Astrocyte (in vitro differentiated cells and primary cell): ENCODE measurements around the gene GIPC2. TPM values are rescaled to one million over a fixed set of nuclear protein-coding genes. Genes with fewer than 3 reads are reported as not detected.

ENCODE experiments used
- DNase-seq: peaks from one replicate; pipeline ENCODE4 v3.0.0-alpha.2; 2010; ENCODE audit warnings: low read depth
- FAIRE-seq: peaks from 2 replicates; lab custom pipeline; 2011; peaks lifted over from hg19 to GRCh38; lab: Jason Lieb, UNC
- H2AFZ ChIP-seq: 2 replicates; pipeline ENCODE4 v1.6.0; 2012; ENCODE audit warnings: low read depth, low read length, inconsistent platforms
- H3K27ac ChIP-seq: 2 replicates; pipeline ENCODE4 v1.5.1; 2011; ENCODE audit warnings: low read depth, low read length, inconsistent platforms
- H3K27me3 ChIP-seq: 2 replicates; pipeline ENCODE4 v1.6.0; 2011; ENCODE audit warnings: low read length, inconsistent platforms; ENCODE audit not compliant: insufficient read depth
- H3K36me3 ChIP-seq: 2 replicates; pipeline ENCODE4 v1.5.1; 2011; ENCODE audit warnings: low read length, inconsistent platforms; ENCODE audit not compliant: insufficient read depth
- H3K4me1 ChIP-seq: 2 replicates; pipeline ENCODE4 v1.5.1; 2011; ENCODE audit warnings: low read length, inconsistent platforms; ENCODE audit not compliant: insufficient read depth
- H3K4me2 ChIP-seq: 2 replicates; pipeline ENCODE4 v1.6.0; 2012; ENCODE audit warnings: low read length, inconsistent platforms
- H3K4me3 ChIP-seq: 2 replicates; pipeline ENCODE4 v1.5.1; 2011; ENCODE audit warnings: low read depth, mild to moderate bottlenecking, low read length, inconsistent platforms; ENCODE audit not compliant: insufficient read depth
- H3K79me2 ChIP-seq: 2 replicates; pipeline ENCODE4 v1.6.0; 2012; ENCODE audit warnings: mild to moderate bottlenecking, low read length, inconsistent platforms; ENCODE audit not compliant: insufficient read depth
- H3K9ac ChIP-seq: 2 replicates; pipeline ENCODE4 v1.6.0; 2012; ENCODE audit warnings: mild to moderate bottlenecking, low read length, inconsistent platforms
- H3K9me3 ChIP-seq: 2 replicates; pipeline ENCODE4 v1.5.1; 2012; ENCODE audit warnings: low read depth, mild to moderate bottlenecking, low read length, inconsistent platforms; ENCODE audit not compliant: insufficient read depth
- H4K20me1 ChIP-seq: 2 replicates; pipeline ENCODE4 v1.6.0; 2012; ENCODE audit warnings: low read length, inconsistent platforms; ENCODE audit not compliant: insufficient read depth
- H3K27ac Mint-ChIP-seq: one replicate; pipeline ENCODE4 v1.8.0; 2021; ENCODE audit warnings: mild to moderate bottlenecking, mixed read lengths; ENCODE audit not compliant: unreplicated experiment
- H3K27me3 Mint-ChIP-seq: one replicate; pipeline ENCODE4 v1.8.0; 2021; ENCODE audit warnings: low read depth, mixed read lengths; ENCODE audit not compliant: unreplicated experiment
- H3K36me3 Mint-ChIP-seq: one replicate; pipeline ENCODE4 v1.8.0; 2021; ENCODE audit warnings: low read depth, mixed read lengths; ENCODE audit not compliant: unreplicated experiment
- H3K4me1 Mint-ChIP-seq: one replicate; pipeline ENCODE4 v1.8.0; 2021; ENCODE audit warnings: low read depth, mixed read lengths; ENCODE audit not compliant: unreplicated experiment
- H3K4me3 Mint-ChIP-seq: one replicate; pipeline ENCODE4 v1.8.0; 2021; ENCODE audit warnings: mild to moderate bottlenecking, moderate library complexity, mixed read lengths; ENCODE audit not compliant: unreplicated experiment
- H3K9me3 Mint-ChIP-seq: one replicate; pipeline ENCODE4 v1.8.0; 2021; ENCODE audit warnings: mild to moderate bottlenecking, mixed read lengths; ENCODE audit not compliant: unreplicated experiment
- EZH2 ChIP-seq: IDR thresholded peaks from 2 replicates; pipeline ENCODE4 v1.6.1; 2012; ENCODE audit warnings: mild to moderate bottlenecking, low read length, inconsistent platforms; ENCODE audit not compliant: insufficient read depth
- total RNA-seq: library from RNA; stranded (reverse); gene quantifications from 2 replicates; pipeline ENCODE4 v1.2.1, GENCODE V29; 2021
- TF ChIP-seq, protein P1 (sequence below): IDR thresholded peaks from 2 replicates; pipeline ENCODE4 v1.5.1; 2011; ENCODE audit warnings: low read depth, mild to moderate bottlenecking, inconsistent platforms, low read length, moderate library complexity; ENCODE audit not compliant: insufficient read depth

Gene GIPC2
- total RNA-seq, 1 donor from 2014 or later: not detected

DNA sequence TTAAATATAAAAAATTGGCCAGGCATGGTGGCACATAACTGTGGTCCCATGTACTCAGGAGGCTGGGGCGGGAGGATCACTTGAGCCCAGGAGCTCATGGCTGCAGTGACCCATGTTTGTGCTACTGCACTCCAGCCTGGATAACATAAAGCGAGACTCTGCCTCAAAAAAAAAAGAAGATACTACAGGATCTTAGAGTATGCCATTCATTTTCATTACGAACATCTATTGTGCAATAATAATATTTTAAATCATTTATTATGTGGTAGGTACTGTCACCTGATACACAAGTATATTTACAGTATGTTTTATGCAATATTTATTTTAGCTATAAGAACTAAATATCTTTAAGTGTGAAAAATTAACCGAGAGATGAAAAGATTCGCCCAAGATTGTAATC is 9.3 kb upstream of the GIPC2 start:
- Histone ChIP-seq H3K4me3 (no peak overlapping the region), H3K9me3 (no peaks in the 10 kb centered on the region), H3K27ac (no peak overlapping the region), H3K27me3 (no peaks in the 10 kb centered on the region), H3K79me2 (no peaks in the 10 kb centered on the region), H3K36me3 (no peaks in the 10 kb centered on the region), H2AFZ (no peak overlapping the region), H4K20me1 (no peaks in the 10 kb centered on the region), H3K4me2 (no peak overlapping the region), H3K4me1 (no peaks in the 10 kb centered on the region), H3K9ac (no peak overlapping the region)
- no peaks in the 10 kb centered on the region for H3K27me3 Mint-ChIP-seq
- no peak for FAIRE-seq
- H3K4me3 Mint-ChIP-seq: no peak overlapping the region
- no peak for TF ChIP-seq EZH2
- TF ChIP-seq, protein P1, sequence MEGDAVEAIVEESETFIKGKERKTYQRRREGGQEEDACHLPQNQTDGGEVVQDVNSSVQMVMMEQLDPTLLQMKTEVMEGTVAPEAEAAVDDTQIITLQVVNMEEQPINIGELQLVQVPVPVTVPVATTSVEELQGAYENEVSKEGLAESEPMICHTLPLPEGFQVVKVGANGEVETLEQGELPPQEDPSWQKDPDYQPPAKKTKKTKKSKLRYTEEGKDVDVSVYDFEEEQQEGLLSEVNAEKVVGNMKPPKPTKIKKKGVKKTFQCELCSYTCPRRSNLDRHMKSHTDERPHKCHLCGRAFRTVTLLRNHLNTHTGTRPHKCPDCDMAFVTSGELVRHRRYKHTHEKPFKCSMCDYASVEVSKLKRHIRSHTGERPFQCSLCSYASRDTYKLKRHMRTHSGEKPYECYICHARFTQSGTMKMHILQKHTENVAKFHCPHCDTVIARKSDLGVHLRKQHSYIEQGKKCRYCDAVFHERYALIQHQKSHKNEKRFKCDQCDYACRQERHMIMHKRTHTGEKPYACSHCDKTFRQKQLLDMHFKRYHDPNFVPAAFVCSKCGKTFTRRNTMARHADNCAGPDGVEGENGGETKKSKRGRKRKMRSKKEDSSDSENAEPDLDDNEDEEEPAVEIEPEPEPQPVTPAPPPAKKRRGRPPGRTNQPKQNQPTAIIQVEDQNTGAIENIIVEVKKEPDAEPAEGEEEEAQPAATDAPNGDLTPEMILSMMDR: no peak
- H3K9me3 Mint-ChIP-seq: no peaks in the 10 kb centered on the region
- H3K4me1 Mint-ChIP-seq: no peaks in the 10 kb centered on the region
- DNase-seq: no peak
- H3K27ac Mint-ChIP-seq: no peak overlapping the region
- H3K36me3 Mint-ChIP-seq: no peaks in the 10 kb centered on the region

DNA sequence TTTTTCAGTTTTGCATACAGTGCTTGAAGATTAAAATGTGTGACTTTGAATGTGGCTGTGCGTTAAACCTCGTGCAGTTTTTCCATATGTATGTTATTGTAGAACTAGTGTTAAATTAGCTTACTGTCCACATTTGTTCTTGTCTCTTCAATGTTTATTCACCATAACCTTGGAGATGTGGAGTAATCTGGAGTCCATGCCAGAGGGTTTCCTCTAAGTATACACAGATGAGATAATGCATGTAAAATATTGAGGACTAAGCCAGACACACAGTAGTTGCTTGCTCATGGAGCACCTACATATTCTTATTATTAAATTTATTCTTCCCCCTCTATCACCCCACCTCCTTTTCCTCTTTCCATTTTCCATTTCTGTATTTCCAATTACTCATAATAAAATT is 7.7 kb upstream of the GIPC2 start:
- FAIRE-seq (no peak), DNase-seq (no peak)
- no peaks in the 10 kb centered on the region for H4K20me1 ChIP-seq
- no peaks in the 10 kb centered on the region for H3K4me1 ChIP-seq
- Mint-ChIP-seq H3K27me3 (peaks cover 3% of the 10 kb centered on the region), H3K9me3 (peaks cover 2% of the 10 kb centered on the region), H3K27ac (no peak overlapping the region), H3K36me3 (no peaks in the 10 kb centered on the region), H3K4me3 (no peak overlapping the region), H3K4me1 (no peaks in the 10 kb centered on the region)
- no peak overlapping the region for H3K4me3 ChIP-seq
- no peaks in the 10 kb centered on the region for H3K79me2 ChIP-seq
- no peaks in the 10 kb centered on the region for H3K9me3 ChIP-seq
- H2AFZ ChIP-seq: no peak overlapping the region
- no peak overlapping the region for H3K27ac ChIP-seq
- TF ChIP-seq EZH2: no peak
- TF ChIP-seq, protein P1: no peak
- H3K9ac ChIP-seq: no peak overlapping the region
- H3K27me3 ChIP-seq: no peaks in the 10 kb centered on the region
- no peak overlapping the region for H3K4me2 ChIP-seq
- H3K36me3 ChIP-seq: no peaks in the 10 kb centered on the region

DNA sequence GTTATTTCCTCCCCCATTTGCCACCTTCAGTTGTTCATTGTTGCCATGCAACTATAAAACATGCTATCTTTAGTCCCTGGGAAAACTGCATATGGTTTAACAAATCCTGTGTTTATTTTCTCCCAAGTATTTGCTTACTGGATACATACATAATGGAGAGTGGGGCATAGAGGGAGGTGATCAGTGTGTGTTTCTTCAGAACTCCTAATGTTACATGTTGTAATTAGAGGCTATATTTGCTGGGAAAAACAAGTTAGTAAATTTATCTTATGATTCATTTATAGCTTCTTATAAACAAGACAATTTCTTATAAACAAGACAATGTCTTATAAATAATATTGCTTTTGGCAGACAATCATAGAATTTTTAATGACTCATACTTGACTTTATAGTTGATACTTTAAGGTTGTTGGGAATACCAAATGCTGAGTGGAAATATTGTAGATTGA is 7.3 kb upstream of the GIPC2 start:
- no peaks in the 10 kb centered on the region for H3K4me1 ChIP-seq
- no peaks in the 10 kb centered on the region for H3K4me1 Mint-ChIP-seq
- DNase-seq (peak; percentile 29), FAIRE-seq (no peak)
- H3K4me3 ChIP-seq: no peak overlapping the region
- H2AFZ ChIP-seq: no peak overlapping the region
- no peaks in the 10 kb centered on the region for H3K9me3 ChIP-seq
- H3K9ac ChIP-seq: no peak overlapping the region
- H3K27ac ChIP-seq: no peak overlapping the region
- H3K36me3 ChIP-seq: no peaks in the 10 kb centered on the region
- H3K9me3 Mint-ChIP-seq: peaks cover 2% of the 10 kb centered on the region
- no peaks in the 10 kb centered on the region for H3K27me3 ChIP-seq
- H3K27ac Mint-ChIP-seq: no peak overlapping the region
- no peaks in the 10 kb centered on the region for H3K79me2 ChIP-seq
- TF ChIP-seq, protein P1: no peak
- TF ChIP-seq EZH2: no peak
- H4K20me1 ChIP-seq: no peaks in the 10 kb centered on the region
- H3K4me2 ChIP-seq: no peak overlapping the region
- no peak overlapping the region for H3K4me3 Mint-ChIP-seq
- no peaks in the 10 kb centered on the region for H3K36me3 Mint-ChIP-seq
- peaks cover 6% of the 10 kb centered on the region for H3K27me3 Mint-ChIP-seq
